ENCODE measurements around the gene RPA3.

RPA3 gene

GRCh38 chr7:7709291-7709690 lies 9.1 kb downstream of the RPA3 start:
- Histone ChIP-seq H3K4me1 (ENCODE audit: insufficient read depth, low read length) (peaks cover 35% of the 10 kb centered on the region; the same call in 1 of the 2 replicates), H3K9ac (ENCODE audit: low read depth, low read length) (no peak overlapping the region), H3K9me3 (ENCODE audit: control insufficient read depth, insufficient read depth, low read length) (no peaks in the 10 kb centered on the region), H3K36me3 (ENCODE audit: insufficient read depth, low read length) (no peaks in the 10 kb centered on the region)

- H3K9me3 ChIP-seq (ENCODE audit: control insufficient read depth, insufficient read depth, low read length) = no peaks in the 10 kb centered on the region
- H3K9ac ChIP-seq (ENCODE audit: low read depth, low read length) = no peak overlapping the region
- H3K36me3 ChIP-seq (ENCODE audit: insufficient read depth, low read length) = no peaks in the 10 kb centered on the region
- peaks cover 35% of the 10 kb centered on the region; the same call in 1 of the 2 replicates for H3K4me1 ChIP-seq (ENCODE audit: insufficient read depth, low read length)
Measured at GRCh38 chr7:7707806-7708205, 10.6 kb downstream of the RPA3 start.

- no peaks in the 10 kb centered on the region for H3K36me3 ChIP-seq (ENCODE audit: insufficient read depth, low read length)
- H3K9ac ChIP-seq (ENCODE audit: low read depth, low read length) = no peak overlapping the region
- no peaks in the 10 kb centered on the region for H3K9me3 ChIP-seq (ENCODE audit: control insufficient read depth, insufficient read depth, low read length)
- H3K4me1 ChIP-seq (ENCODE audit: insufficient read depth, low read length) = peaks cover 35% of the 10 kb centered on the region; the same call in 1 of the 2 replicates
Measured at GRCh38 chr7:7707246-7707645, 11.2 kb downstream of the RPA3 start.

GRCh38 chr7:7706556-7707172 lies 11.7 kb downstream of the RPA3 start:
- H3K9me3 ChIP-seq (ENCODE audit: control insufficient read depth, insufficient read depth, low read length) = no peaks in the 10 kb centered on the region
- no peak overlapping the region for H3K9ac ChIP-seq (ENCODE audit: low read depth, low read length)
- H3K4me1 ChIP-seq (ENCODE audit: insufficient read depth, low read length) = peaks cover 35% of the 10 kb centered on the region; the same call in 1 of the 2 replicates
- H3K36me3 ChIP-seq (ENCODE audit: insufficient read depth, low read length) = no peaks in the 10 kb centered on the region

- Histone ChIP-seq H3K9me3 (ENCODE audit: control insufficient read depth, insufficient read depth, low read length) (no peaks in the 10 kb centered on the region), H3K36me3 (ENCODE audit: insufficient read depth, low read length) (no peaks in the 10 kb centered on the region), H3K9ac (ENCODE audit: low read depth, low read length) (no peak overlapping the region), H3K4me1 (ENCODE audit: insufficient read depth, low read length) (peaks cover 35% of the 10 kb centered on the region; the same call in 1 of the 2 replicates)
Measured at GRCh38 chr7:7706101-7706511, 12.3 kb downstream of the RPA3 start.

- Histone ChIP-seq H3K4me1 (ENCODE audit: insufficient read depth, low read length) (peaks cover 35% of the 10 kb centered on the region; the same call in 1 of the 2 replicates), H3K9me3 (ENCODE audit: control insufficient read depth, insufficient read depth, low read length) (no peaks in the 10 kb centered on the region)
Measured at GRCh38 chr7:7705318-7705717, 13.1 kb downstream of the RPA3 start.

GRCh38 chr7:7704867-7705266 lies 13.5 kb downstream of the RPA3 start:
- Histone ChIP-seq H3K4me1 (ENCODE audit: insufficient read depth, low read length) (peaks cover 35% of the 10 kb centered on the region; the same call in 1 of the 2 replicates), H3K36me3 (ENCODE audit: insufficient read depth, low read length) (no peaks in the 10 kb centered on the region), H3K9ac (ENCODE audit: low read depth, low read length) (no peak overlapping the region), H3K9me3 (ENCODE audit: control insufficient read depth, insufficient read depth, low read length) (no peaks in the 10 kb centered on the region)

More at GRCh38 chr7:7705318-7705717, 13.1 kb downstream of the RPA3 start:
- H3K9ac ChIP-seq (ENCODE audit: low read depth, low read length) = no peak overlapping the region
- no peaks in the 10 kb centered on the region for H3K36me3 ChIP-seq (ENCODE audit: insufficient read depth, low read length)

GRCh38 chr7:7703427-7703826 lies 15.0 kb downstream of the RPA3 start:
- Histone ChIP-seq H3K9me3 (ENCODE audit: control insufficient read depth, insufficient read depth, low read length) (no peaks in the 10 kb centered on the region), H3K36me3 (ENCODE audit: insufficient read depth, low read length) (no peaks in the 10 kb centered on the region), H3K9ac (ENCODE audit: low read depth, low read length) (no peak overlapping the region), H3K4me1 (ENCODE audit: insufficient read depth, low read length) (peaks cover 24% of the 10 kb centered on the region; the same call in 1 of the 2 replicates)

- H3K36me3 ChIP-seq (ENCODE audit: insufficient read depth, low read length) = no peaks in the 10 kb centered on the region
- peaks cover 18% of the 10 kb centered on the region; the same call in 1 of the 2 replicates for H3K4me1 ChIP-seq (ENCODE audit: insufficient read depth, low read length)
- H3K9me3 ChIP-seq (ENCODE audit: control insufficient read depth, insufficient read depth, low read length) = no peaks in the 10 kb centered on the region
- no peak overlapping the region for H3K9ac ChIP-seq (ENCODE audit: low read depth, low read length)
Measured at GRCh38 chr7:7702826-7703225, 15.6 kb downstream of the RPA3 start.

- Histone ChIP-seq H3K9me3 (ENCODE audit: control insufficient read depth, insufficient read depth, low read length) (no peaks in the 10 kb centered on the region), H3K36me3 (ENCODE audit: insufficient read depth, low read length) (no peaks in the 10 kb centered on the region), H3K9ac (ENCODE audit: low read depth, low read length) (no peak overlapping the region), H3K4me1 (ENCODE audit: insufficient read depth, low read length) (peaks cover 5% of the 10 kb centered on the region; the same call in 1 of the 2 replicates)
Measured at GRCh38 chr7:7701527-7701926, 16.9 kb downstream of the RPA3 start.

- no peaks in the 10 kb centered on the region for H3K36me3 ChIP-seq (ENCODE audit: insufficient read depth, low read length)
- H3K9ac ChIP-seq (ENCODE audit: low read depth, low read length) = no peak overlapping the region
- no peaks in the 10 kb centered on the region; the same call in 1 of the 2 replicates for H3K4me1 ChIP-seq (ENCODE audit: insufficient read depth, low read length)
- H3K9me3 ChIP-seq (ENCODE audit: control insufficient read depth, insufficient read depth, low read length) = no peaks in the 10 kb centered on the region
Measured at GRCh38 chr7:7699970-7700369, 18.4 kb downstream of the RPA3 start.

- H3K4me1 ChIP-seq (ENCODE audit: insufficient read depth, low read length) = no peaks in the 10 kb centered on the region; the same call in 1 of the 2 replicates
- H3K9ac ChIP-seq (ENCODE audit: low read depth, low read length) = no peak overlapping the region
- no peaks in the 10 kb centered on the region for H3K9me3 ChIP-seq (ENCODE audit: control insufficient read depth, insufficient read depth, low read length)
- no peaks in the 10 kb centered on the region for H3K36me3 ChIP-seq (ENCODE audit: insufficient read depth, low read length)
Measured at GRCh38 chr7:7699380-7699779, 19.0 kb downstream of the RPA3 start.

- Histone ChIP-seq H3K9me3 (ENCODE audit: control insufficient read depth, insufficient read depth, low read length) (no peaks in the 10 kb centered on the region), H3K4me1 (ENCODE audit: insufficient read depth, low read length) (no peaks in the 10 kb centered on the region; the same call in 1 of the 2 replicates), H3K9ac (ENCODE audit: low read depth, low read length) (no peak overlapping the region), H3K36me3 (ENCODE audit: insufficient read depth, low read length) (no peaks in the 10 kb centered on the region)
Measured at GRCh38 chr7:7698930-7699329, 19.5 kb downstream of the RPA3 start.

- Histone ChIP-seq H3K9me3 (ENCODE audit: control insufficient read depth, insufficient read depth, low read length) (no peaks in the 10 kb centered on the region), H3K9ac (ENCODE audit: low read depth, low read length) (no peak overlapping the region), H3K36me3 (ENCODE audit: insufficient read depth, low read length) (no peaks in the 10 kb centered on the region), H3K4me1 (ENCODE audit: insufficient read depth, low read length) (no peaks in the 10 kb centered on the region; the same call in 1 of the 2 replicates)
Measured at GRCh38 chr7:7696458-7697119, 21.8 kb downstream of the RPA3 start.
